Skeletal muscle tissue (tissue), 4 donors: ENCODE measurements around the gene CBFA2T2. TPM values are rescaled to one million over a fixed set of nuclear protein-coding genes. Genes with fewer than 3 reads are reported as not detected.

Source experiments
- H3K27ac ChIP-seq: one replicate; pipeline ENCODE4 v1.7.0; 2013; ENCODE audit warnings: mild to moderate bottlenecking, low read depth, low read length, inconsistent platforms
- H3K27me3 ChIP-seq, 3 donors: one replicate each; pipeline ENCODE4 v1.7.0; 2013; ENCODE audit warnings: low read length in 3 of 3; ENCODE audit not compliant: control insufficient read depth in 3 of 3, insufficient read depth in 3 of 3
- H3K36me3 ChIP-seq, 3 donors: one replicate each; pipeline ENCODE4 v1.7.0; 2013; ENCODE audit warnings: low read length in 3 of 3; ENCODE audit not compliant: control insufficient read depth in 3 of 3, insufficient read depth in 3 of 3
- H3K4me1 ChIP-seq, 3 donors: one replicate each; pipeline ENCODE4 v1.7.0; 2013; ENCODE audit warnings: low read length in 3 of 3, mild to moderate bottlenecking in 3 of 3; ENCODE audit not compliant: control insufficient read depth in 3 of 3, insufficient read depth in 3 of 3
- H3K4me3 ChIP-seq, 3 donors: one replicate each; pipeline ENCODE4 v1.7.0; 2013; ENCODE audit warnings: low read length in 3 of 3
- H3K9ac ChIP-seq, 3 donors: one replicate each; pipeline ENCODE4 v1.7.0; 2013; ENCODE audit warnings: low read length in 3 of 3, mild to moderate bottlenecking in 3 of 3, moderate library complexity in 2 of 3, low read depth in 1 of 3
- H3K9me3 ChIP-seq, 3 donors: one replicate each; pipeline ENCODE4 v1.7.0; 2013; ENCODE audit warnings: low read length in 3 of 3; ENCODE audit not compliant: control insufficient read depth in 3 of 3
- total RNA-seq: library from RNA; depleted of rRNA; stranded (reverse); fragments of >200 nt; gene quantifications from one replicate; pipeline ENCODE4 v1.2.3, GENCODE V29; 2014
- donor health status: Osteomylitis.

Gene CBFA2T2
- total RNA-seq, 1 donor from 2014 or later: 10.4 TPM

GRCh38 chr20:33540427-33540826, 50.5 kb downstream of the CBFA2T2 start:
- Histone ChIP-seq H3K27me3 (no peaks in the 10 kb centered on the region), H3K4me3 (no peak overlapping the region), H3K9me3 (no peaks in the 10 kb centered on the region), H3K9ac (no peak overlapping the region), H3K4me1 (peaks cover 0 to 6% (median 5%) of the 10 kb centered on the region in 3 donors), H3K36me3 (no peaks in the 10 kb centered on the region), H3K27ac (no peak overlapping the region)

- Histone ChIP-seq H3K27me3 (no peaks in the 10 kb centered on the region), H3K4me1 (peaks cover 0 to 6% (median 5%) of the 10 kb centered on the region in 3 donors), H3K9ac (no peak overlapping the region), H3K36me3 (no peaks in the 10 kb centered on the region), H3K9me3 (no peaks in the 10 kb centered on the region), H3K4me3 (no peak overlapping the region), H3K27ac (no peak overlapping the region)
Measured at GRCh38 chr20:33541074-33541473, 51.2 kb downstream of the CBFA2T2 start.

GRCh38 chr20:33541797-33542196, 51.9 kb downstream of the CBFA2T2 start:
- Histone ChIP-seq H3K27me3 (no peaks in the 10 kb centered on the region), H3K4me3 (no peak overlapping the region), H3K4me1 (peaks cover 0 to 6% (median 5%) of the 10 kb centered on the region in 3 donors), H3K27ac (no peak overlapping the region), H3K9me3 (no peaks in the 10 kb centered on the region), H3K36me3 (no peaks in the 10 kb centered on the region), H3K9ac (no peak overlapping the region)

GRCh38 chr20:33545763-33546162, 55.9 kb downstream of the CBFA2T2 start:
- Histone ChIP-seq H3K4me3 (no peak overlapping the region), H3K36me3 (peaks cover 0 to 3% (median 1%) of the 10 kb centered on the region in 3 donors), H3K9me3 (no peaks in the 10 kb centered on the region), H3K4me1 (no peaks in the 10 kb centered on the region), H3K27ac (no peak overlapping the region), H3K27me3 (no peaks in the 10 kb centered on the region), H3K9ac (no peak overlapping the region)

GRCh38 chr20:33549229-33549999, 59.5 kb downstream of the CBFA2T2 start:
- H3K9me3 ChIP-seq: no peaks in the 10 kb centered on the region
- no peak overlapping the region for H3K9ac ChIP-seq

GRCh38 chr20:33551778-33552177, 61.9 kb downstream of the CBFA2T2 start:
- no peak overlapping the region for H3K9ac ChIP-seq
- no peaks in the 10 kb centered on the region for H3K27me3 ChIP-seq
- no peak overlapping the region for H3K27ac ChIP-seq
- H3K36me3 ChIP-seq: peaks cover 0 to 4% (median 2%) of the 10 kb centered on the region in 3 donors
- peaks cover 0 to 4% (median 0%) of the 10 kb centered on the region in 3 donors for H3K4me1 ChIP-seq
- no peak overlapping the region for H3K4me3 ChIP-seq
- no peaks in the 10 kb centered on the region for H3K9me3 ChIP-seq

More at GRCh38 chr20:33549229-33549999, 59.5 kb downstream of the CBFA2T2 start:
- Histone ChIP-seq H3K4me1 (no peaks in the 10 kb centered on the region), H3K4me3 (no peak overlapping the region), H3K36me3 (peaks cover 0 to 4% (median 2%) of the 10 kb centered on the region in 3 donors), H3K27me3 (no peaks in the 10 kb centered on the region), H3K27ac (no peak overlapping the region)

GRCh38 chr20:33552519-33552918, 62.6 kb downstream of the CBFA2T2 start:
- H3K4me1 ChIP-seq: peaks cover 0 to 4% (median 0%) of the 10 kb centered on the region in 3 donors
- H3K9ac ChIP-seq: no peak overlapping the region
- no peak overlapping the region for H3K27ac ChIP-seq
- H3K27me3 ChIP-seq: no peaks in the 10 kb centered on the region
- H3K36me3 ChIP-seq: peaks cover 0 to 4% (median 2%) of the 10 kb centered on the region in 3 donors
- no peaks in the 10 kb centered on the region for H3K9me3 ChIP-seq
- no peak overlapping the region for H3K4me3 ChIP-seq

GRCh38 chr20:33553516-33553915, 63.6 kb downstream of the CBFA2T2 start:
- Histone ChIP-seq H3K4me1 (peaks cover 0 to 4% (median 0%) of the 10 kb centered on the region in 3 donors), H3K27me3 (no peaks in the 10 kb centered on the region), H3K9ac (no peak overlapping the region), H3K27ac (no peak overlapping the region), H3K9me3 (no peaks in the 10 kb centered on the region), H3K36me3 (peaks cover 0 to 4% (median 2%) of the 10 kb centered on the region in 3 donors), H3K4me3 (no peak overlapping the region)

GRCh38 chr20:33554914-33555420, 65.1 kb downstream of the CBFA2T2 start:
- H3K27ac ChIP-seq: peak overlapping the region; percentile 46
- H3K4me1 ChIP-seq: peaks cover 0 to 4% (median 1%) of the 10 kb centered on the region in 3 donors
- H3K36me3 ChIP-seq: peaks cover 0 to 4% (median 2%) of the 10 kb centered on the region in 3 donors
- H3K9me3 ChIP-seq: no peaks in the 10 kb centered on the region
- peak overlapping the region in 1 of 3 donors; percentile 36 for H3K4me3 ChIP-seq
- peak overlapping the region in 2 of 3 donors; percentile 8 for H3K9ac ChIP-seq
- no peaks in the 10 kb centered on the region for H3K27me3 ChIP-seq

- Histone ChIP-seq H3K4me3 (no peak overlapping the region), H3K27ac (peak overlapping the region; percentile 46), H3K9me3 (no peaks in the 10 kb centered on the region), H3K27me3 (no peaks in the 10 kb centered on the region), H3K36me3 (peaks cover 0 to 2% (median 1%) of the 10 kb centered on the region in 3 donors), H3K9ac (no peak overlapping the region), H3K4me1 (peaks cover 0 to 6% (median 4%) of the 10 kb centered on the region in 3 donors)
Measured at GRCh38 chr20:33555755-33556154, 65.9 kb downstream of the CBFA2T2 start.
